IMR-90 (cell line): ENCODE measurements around the gene VPS35L. TPM values are rescaled to one million over a fixed set of nuclear protein-coding genes. Genes with fewer than 3 reads are reported as not detected.

Experiments used
- ATAC-seq: fragments of 200-7000 bp; cut with Tn5 transposase; 2 replicates; pipeline ENCODE4 v1.9.1; 2020; ENCODE audit warnings: low read depth, mild to moderate bottlenecking, moderate library complexity
- BruUV-seq: library from RNA; stranded (reverse); fragments of 400-500 nt; replicated peaks from 2 replicates; lab custom pipeline; 2021; lab: Mats Ljungman, UMichigan
- CTCF ChIA-PET: fragments of 300-600 bp; formaldehyde crosslinking; extraction: SDS; loops from one replicate; lab custom pipeline; 2021; ENCODE audit warnings: antibody characterized with exemption; lab: Yijun Ruan, JAX
- POLR2A ChIA-PET: fragments of 300-600 bp; sonication (Branson Sonifier 250); formaldehyde crosslinking; loops from one replicate; lab custom pipeline; 2022; ENCODE audit warnings: antibody characterized with exemption; ENCODE audit not compliant: unreplicated experiment; lab: Charles Lee
- DNase-seq: peaks from one replicate; pipeline ENCODE4 v3.0.0; 2013
- H2AFZ ChIP-seq: replicated peaks from 2 replicates; pipeline ENCODE3; 2013; ENCODE audit warnings: low read length, mild to moderate bottlenecking; ENCODE audit not compliant: poor library complexity
- H2AK5ac ChIP-seq: 2 replicates; pipeline ENCODE4 v1.6.1; 2013; ENCODE audit warnings: low read depth, low read length, inconsistent platforms
- H2AK9ac ChIP-seq: replicated peaks from 2 replicates; pipeline ENCODE3; 2013; ENCODE audit warnings: mild to moderate bottlenecking, low read depth, low read length, moderate library complexity; ENCODE audit not compliant: poor library complexity
- H2BK120ac ChIP-seq: 2 replicates; pipeline ENCODE4 v1.6.1; 2013; ENCODE audit warnings: low read depth, low read length, inconsistent platforms
- H2BK15ac ChIP-seq: 3 replicates; pipeline ENCODE4 v1.6.1; 2013; ENCODE audit warnings: low read depth, low read length, inconsistent platforms
- H2BK20ac ChIP-seq: 2 replicates; pipeline ENCODE4 v1.6.1; 2013; ENCODE audit warnings: low read depth, mild to moderate bottlenecking, inconsistent platforms, low read length, moderate library complexity
- H2BK5ac ChIP-seq: 2 replicates; pipeline ENCODE4 v1.6.1; 2013; ENCODE audit warnings: mild to moderate bottlenecking, low read depth, low read length, inconsistent platforms; ENCODE audit not compliant: poor library complexity, severe bottlenecking
- H3K14ac ChIP-seq: replicated peaks from 2 replicates; pipeline ENCODE4 v1.6.1; 2013; ENCODE audit warnings: low read depth, low read length, inconsistent platforms
- H3K18ac ChIP-seq: 2 replicates; pipeline ENCODE4 v1.6.1; 2013; ENCODE audit warnings: low read depth, low read length, control low read depth
- H3K23ac ChIP-seq: 2 replicates; pipeline ENCODE4 v1.6.1; 2013; ENCODE audit warnings: low read depth, low read length, inconsistent platforms
- H3K27ac ChIP-seq: 2 replicates; pipeline ENCODE4 v1.5.1; 2013; ENCODE audit warnings: mild to moderate bottlenecking, control low read depth, low read length; ENCODE audit not compliant: insufficient read depth
- H3K27me3 ChIP-seq: 2 replicates; pipeline ENCODE4 v1.6.1; 2013; ENCODE audit warnings: low read length; ENCODE audit not compliant: control insufficient read depth, insufficient read depth
- H3K36me3 ChIP-seq: 2 replicates; pipeline ENCODE4 v1.6.1; 2013; ENCODE audit warnings: low read length, mixed read lengths; ENCODE audit not compliant: control insufficient read depth, insufficient read depth
- H3K4ac ChIP-seq: 2 replicates; pipeline ENCODE4 v1.6.1; 2013; ENCODE audit warnings: low read depth, low read length, inconsistent platforms
- H3K4me1 ChIP-seq: 2 replicates; pipeline ENCODE4 v1.6.1; 2013; ENCODE audit warnings: low read length, mixed read lengths; ENCODE audit not compliant: control insufficient read depth, insufficient read depth
- H3K4me2 ChIP-seq: 2 replicates; pipeline ENCODE4 v1.6.1; 2013; ENCODE audit warnings: low read depth, mild to moderate bottlenecking, control low read depth, low read length, moderate library complexity
- H3K4me3 ChIP-seq: 2 replicates; pipeline ENCODE4 v1.5.1; 2013; ENCODE audit warnings: low read depth, mild to moderate bottlenecking, control low read depth, low read length, moderate library complexity; ENCODE audit not compliant: insufficient read depth
- H3K56ac ChIP-seq: 2 replicates; pipeline ENCODE4 v1.6.1; 2013; ENCODE audit warnings: low read length, inconsistent platforms; ENCODE audit not compliant: insufficient read depth; ENCODE audit errors: extremely low read depth
- H3K79me1 ChIP-seq, 2 experiments: 2 replicates each; pipeline ENCODE4 v1.6.1; 2013; ENCODE audit warnings: low read length in 2 of 2, inconsistent platforms in 1 of 2, low read depth in 1 of 2
- H3K9ac ChIP-seq: 2 replicates; pipeline ENCODE4 v1.6.1; 2013; ENCODE audit warnings: low read depth, low read length, control low read depth
- H3K9me1 ChIP-seq: 2 replicates; pipeline ENCODE4 v1.6.1; 2013; ENCODE audit warnings: low read length, inconsistent platforms; ENCODE audit not compliant: insufficient read depth
- H3K9me3 ChIP-seq: 2 replicates; pipeline ENCODE4 v1.6.1; 2013; ENCODE audit warnings: low read length; ENCODE audit not compliant: control insufficient read depth, insufficient read depth
- H4K20me1 ChIP-seq: 2 replicates; pipeline ENCODE4 v1.6.1; 2013; ENCODE audit warnings: low read length, inconsistent platforms; ENCODE audit not compliant: insufficient read depth
- H4K5ac ChIP-seq: 2 replicates; pipeline ENCODE4 v1.6.1; 2013; ENCODE audit warnings: mild to moderate bottlenecking, low read depth, low read length, control low read depth
- H4K8ac ChIP-seq, 2 experiments: 2 replicates each; pipeline ENCODE4 v1.6.1; 2013; ENCODE audit warnings: low read depth in 2 of 2, low read length in 2 of 2, control low read depth in 1 of 2, inconsistent platforms in 1 of 2
- H4K91ac ChIP-seq: 2 replicates; pipeline ENCODE4 v1.6.1; 2013; ENCODE audit warnings: low read depth, low read length, inconsistent platforms; ENCODE audit not compliant: insufficient read depth
- CEBPB ChIP-seq: IDR thresholded peaks from 2 replicates; pipeline ENCODE4 v1.6.1; 2012; ENCODE audit warnings: low read depth, low read length, improper control_type of control experiment
- CHD1 ChIP-seq: IDR thresholded peaks from 2 replicates; pipeline ENCODE4 v1.6.1; 2012; ENCODE audit warnings: low read depth, low read length, improper control_type of control experiment
- FOS ChIP-seq: fragments of 150-350 bp; IDR thresholded peaks from 2 replicates; pipeline ENCODE4 v1.6.1; 2016; ENCODE audit warnings: low read depth, low read length
- MXI1 ChIP-seq: IDR thresholded peaks from 2 replicates; pipeline ENCODE4 v1.6.1; 2012; ENCODE audit warnings: low read depth, mild to moderate bottlenecking, low read length, moderate library complexity, borderline replicate concordance
- RAD21 ChIP-seq: IDR thresholded peaks from 2 replicates; pipeline ENCODE4 v1.6.1; 2012; ENCODE audit warnings: low read length, improper control_type of control experiment
- RCOR1 ChIP-seq: IDR thresholded peaks from 2 replicates; pipeline ENCODE4 v1.6.1; 2012; ENCODE audit warnings: mild to moderate bottlenecking, low read length, improper control_type of control experiment; ENCODE audit not compliant: insufficient replicate concordance
- WGBS, 2 experiments: methylation state at CpG; one replicate each; pipeline versions ENCODE4 v1.1.5 to v1.1.7; 2013; ENCODE audit warnings: missing lambda C conversion rate in 2 of 2; ENCODE audit not compliant: insufficient read length in 1 of 2; ENCODE audit errors: extremely low coverage in 2 of 2; 5-methylcytosine and 5-hydroxymethylcytosine counted together
- dilution Hi-C: fragments of 300-500 bp; cut with HindIII; formaldehyde crosslinking; loops from one replicate; pipeline ENCODE4 v1.14.3; 2018; ENCODE audit warnings: low sequenced_read_pairs; ENCODE audit not compliant: unreplicated experiment
- in situ Hi-C: fragments of 300-500 bp; cut with MboI; formaldehyde crosslinking; loops from 3 replicates; pipeline ENCODE4 v1.14.3; 2019; ENCODE audit warnings: low sequenced_read_pairs, inconsistent platforms, mixed read lengths
- intact Hi-C: fragments of 100-400 bp; cut with micrococcal nuclease; formaldehyde crosslinking; loops from 2 replicates; pipeline ENCODE4 v1.10.0; 2022
- polyA plus RNA-seq, 3 experiments: library from polyadenylated mRNA; depleted of rRNA; stranded (reverse); fragments of >200 nt; gene quantifications; 2 replicates each; pipeline ENCODE4 v1.2.3, GENCODE V29; 2012; ENCODE audit warnings: low replicate concordance in 1 of 3
- total RNA-seq: library from RNA; depleted of rRNA; stranded (reverse); fragments of >200 nt; gene quantifications from 2 replicates; pipeline ENCODE4 v1.2.3, GENCODE V29; 2012
- TF ChIP-seq, protein P1 (sequence below): fragments of 150-350 bp; IDR thresholded peaks from 2 replicates; pipeline ENCODE4 v1.6.1; 2016; ENCODE audit warnings: low read depth, mild to moderate bottlenecking, low read length, moderate library complexity, borderline replicate concordance

Gene VPS35L
- total and polyA plus RNA-seq, 2 of the 4 experiments (the other 2 are of a cell fraction), result 28.0 to 40.1 TPM

DNA sequence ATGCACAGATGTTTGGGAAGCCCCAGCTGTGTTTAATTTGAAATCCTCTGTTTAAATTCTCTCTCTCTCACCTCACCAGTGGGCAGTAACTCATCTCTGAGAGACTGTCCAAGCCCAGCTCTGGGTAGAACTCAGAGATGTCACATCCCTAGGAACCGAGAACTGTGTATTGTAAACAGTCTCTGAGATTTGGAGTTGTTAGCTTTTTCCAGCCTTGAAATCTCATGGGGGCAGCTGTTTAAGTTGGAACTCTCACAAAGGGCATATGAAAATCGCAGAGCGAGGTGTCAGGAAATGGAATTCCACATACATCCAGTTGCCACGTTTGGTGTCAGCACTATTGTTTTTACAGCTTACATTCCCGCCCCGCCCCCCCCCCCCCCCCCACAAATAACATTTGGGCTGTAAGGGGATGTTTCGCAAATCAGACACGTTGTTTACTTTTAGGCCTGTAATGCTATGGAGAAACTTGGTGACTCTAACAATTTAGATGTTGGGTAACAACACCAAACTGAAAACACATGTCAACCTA lies 34.3 kb downstream of the VPS35L start:
- Histone ChIP-seq H3K79me1 (peaks cover 3 to 5% of the 10 kb centered on the region in 2 experiments; a peak in 2 of 4 replicates), H3K4me3 (no peak overlapping the region), H3K14ac (0 out of 2 replicates have a peak overlapping the region, but pooled peaks have one; percentile 16), H4K91ac (no peak overlapping the region), H2BK20ac (no peak overlapping the region), H2AK9ac (no peak overlapping the region), H3K56ac (no peak overlapping the region), H3K4me1 (peaks cover 6% of the 10 kb centered on the region), H4K20me1 (peaks cover 3% of the 10 kb centered on the region), H3K36me3 (peaks cover 15% of the 10 kb centered on the region), H2AK5ac (no peak overlapping the region), H2BK5ac (peak overlapping the region; percentile 67), H4K5ac (no peak overlapping the region), H3K27me3 (no peaks in the 10 kb centered on the region), H3K9ac (no peak overlapping the region), H3K4me2 (peak overlapping the region; percentile 66), H2BK15ac (no peak overlapping the region), H2AFZ (no peak overlapping the region), H3K9me3 (no peaks in the 10 kb centered on the region), H3K9me1 (0 out of 2 replicates have a peak, but pooled peaks cover 3% of the 10 kb centered on the region), H3K18ac (0 out of 2 replicates have a peak overlapping the region, but pooled peaks have one; percentile 24), H2BK120ac (0 out of 2 replicates have a peak overlapping the region, but pooled peaks have one; percentile 45), H4K8ac (no peak overlapping the region), H3K27ac (peak overlapping the region; percentile 77; the same call in 1 of the 2 replicates), H3K23ac (no peak overlapping the region), H3K4ac (peak overlapping the region; percentile 48; the same call in 1 of the 2 replicates)
- intact Hi-C loops (loop anchor here (10.0 kb wide), 1 partner anchor 795 kb away; no protein-coding TSS in a partner anchor), dilution Hi-C loops (no loop called here), in situ Hi-C loops (no loop called here)
- ATAC-seq (peak; percentile 94), DNase-seq (peak; percentile 84)
- ChIA-PET POLR2A (interaction anchor here (0.6 kb wide), 1 partner anchor 33 kb away, joined by 4 read pairs; no protein-coding TSS in a partner anchor), CTCF (no interaction called here)
- no TSS peak for BruUV-seq
- no CpG with 5 or more reads among the region's 8 CpGs for WGBS, 2 experiments
- peak; percentile 93 for TF ChIP-seq CEBPB
- peak; percentile 34; the same call in 1 of the 2 replicates for TF ChIP-seq FOS
- TF ChIP-seq CHD1, result no peak
- no peak for TF ChIP-seq RAD21
- no peak for TF ChIP-seq RCOR1
- TF ChIP-seq MXI1, result 0 out of 2 replicates have a peak, but pooled peaks have one; percentile 30
- TF ChIP-seq, protein P1, sequence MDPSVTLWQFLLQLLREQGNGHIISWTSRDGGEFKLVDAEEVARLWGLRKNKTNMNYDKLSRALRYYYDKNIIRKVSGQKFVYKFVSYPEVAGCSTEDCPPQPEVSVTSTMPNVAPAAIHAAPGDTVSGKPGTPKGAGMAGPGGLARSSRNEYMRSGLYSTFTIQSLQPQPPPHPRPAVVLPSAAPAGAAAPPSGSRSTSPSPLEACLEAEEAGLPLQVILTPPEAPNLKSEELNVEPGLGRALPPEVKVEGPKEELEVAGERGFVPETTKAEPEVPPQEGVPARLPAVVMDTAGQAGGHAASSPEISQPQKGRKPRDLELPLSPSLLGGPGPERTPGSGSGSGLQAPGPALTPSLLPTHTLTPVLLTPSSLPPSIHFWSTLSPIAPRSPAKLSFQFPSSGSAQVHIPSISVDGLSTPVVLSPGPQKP, result no peak
